Embryonic facial prominence (tissue), 1 donor: ENCODE results near the gene ARMC7.
"Not testable (repeated sequence)": the region's sequence is repeated elsewhere in the genome, so short reads cannot be mapped to it uniquely, and the experiment has no call there.

Source experiments
- DNase-seq: peaks from one replicate; pipeline ENCODE4 v3.0.0-alpha.2; 2016; ENCODE audit errors: extremely low spot score

ARMC7 gene

GRCh38 chr17:75102385-75102821 is 7.4 kb upstream of the ARMC7 start:
- no peak for DNase-seq

- no peak for DNase-seq
Measured at GRCh38 chr17:75103601-75104554, 5.9 kb upstream of the ARMC7 start.

GRCh38 chr17:75105126-75106080 is 4.4 kb upstream of the ARMC7 start:
- no peak for DNase-seq

GRCh38 chr17:75108193-75108592 is 1.6 kb upstream of the ARMC7 start:
- DNase-seq: no peak

- DNase-seq: no peak
Measured at GRCh38 chr17:75109046-75109406, 743 bp upstream of the ARMC7 start.

- DNase-seq: no peak
Measured at GRCh38 chr17:75110234-75110937, 617 bp downstream of the ARMC7 start.

- no peak for DNase-seq
Measured at GRCh38 chr17:75111777-75112335, 2.1 kb downstream of the ARMC7 start.

GRCh38 chr17:75113798-75114551 is 4.2 kb downstream of the ARMC7 start:
- peak; percentile 83 for DNase-seq

GRCh38 chr17:75114552-75115314 is 5.0 kb downstream of the ARMC7 start:
- DNase-seq: no peak

GRCh38 chr17:75115555-75115954 is 5.8 kb downstream of the ARMC7 start:
- DNase-seq: no peak

- no peak for DNase-seq
Measured at GRCh38 chr17:75116737-75117136, 7.0 kb downstream of the ARMC7 start.

- DNase-seq: no peak
Measured at GRCh38 chr17:75118307-75118706, 8.5 kb downstream of the ARMC7 start.

GRCh38 chr17:75124041-75124818 is 14.5 kb downstream of the ARMC7 start:
- no peak for DNase-seq

GRCh38 chr17:75124819-75125162 is 15.0 kb downstream of the ARMC7 start:
- no peak for DNase-seq

GRCh38 chr17:75125984-75126383 is 16.2 kb downstream of the ARMC7 start:
- DNase-seq: no peak

GRCh38 chr17:75126954-75127353 is 17.2 kb downstream of the ARMC7 start:
- no peak for DNase-seq

GRCh38 chr17:75127936-75128335 is 18.2 kb downstream of the ARMC7 start:
- not testable (repeated sequence) for DNase-seq

GRCh38 chr17:75128694-75129505 is 19.1 kb downstream of the ARMC7 start:
- no peak for DNase-seq
